ENCODE data around the gene HTR3A. TPM values are rescaled to one million over a fixed set of nuclear protein-coding genes. Genes with fewer than 3 reads are reported as not detected.
"Not testable (repeated sequence)": the region's sequence is repeated elsewhere in the genome, so short reads cannot be mapped to it uniquely, and the experiment has no call there.

Gene HTR3A
- polyA plus RNA-seq, 1 donor (not counting 4 experiments of a cell fraction or from before 2014, with no cell fraction given) = not detected

- H3K27ac ChIP-seq (ENCODE audit: control insufficient read depth, insufficient read depth, low read length) = no peak overlapping the region
- no peaks in the 10 kb centered on the region for H3K79me2 ChIP-seq (ENCODE audit: control insufficient read depth, insufficient read depth, low read length)
- FAIRE-seq (no peak), DNase-seq (ENCODE audit: low read depth, low spot score) (no peak)
- H3K27me3 ChIP-seq (ENCODE audit: control insufficient read depth, extremely low read depth, insufficient read depth, low read length) = no peaks in the 10 kb centered on the region
- H2AFZ ChIP-seq (ENCODE audit: control insufficient read depth, low read length) = no peak overlapping the region
- no peaks in the 10 kb centered on the region for H3K36me3 ChIP-seq (ENCODE audit: control insufficient read depth in 2 of 2, extremely low read depth in 1 of 2, insufficient read depth in 2 of 2, low read length in 2 of 2)
- dilution Hi-C loops (cut with MboI; ENCODE audit: extremely low pct_ligation_motif_present, low sequenced_read_pairs) = no loop called here
- no peaks in the 10 kb centered on the region for H4K20me1 ChIP-seq (ENCODE audit: control insufficient read depth, extremely low read depth, insufficient read depth, low read length)
- no peak for TF ChIP-seq EZH2 (IDR thresholded peaks at IDR 0.05; ENCODE audit: low read length)
- TF ChIP-seq CTCF (optimal IDR thresholded peaks at IDR 0.05 in 1 of 3, IDR thresholded peaks at IDR 0.05 in 1 of 3, conservative IDR thresholded peaks at IDR 0.05 in 1 of 3; ENCODE audit: extremely low read depth in 1 of 3, insufficient read depth in 2 of 3, low read length in 3 of 3) = no peak
- no peak overlapping the region for H3K4me3 ChIP-seq (ENCODE audit: control insufficient read depth in 2 of 3, extremely low read depth in 1 of 3, insufficient read depth in 2 of 3, low read depth in 1 of 3, low read length in 3 of 3)
- H3K9me1 ChIP-seq (ENCODE audit: control insufficient read depth, extremely low read depth, insufficient read depth, low read length) = no peaks in the 10 kb centered on the region
- H3K9me3 ChIP-seq (ENCODE audit: control insufficient read depth, low read depth, low read length) = no peaks in the 10 kb centered on the region
- no peak overlapping the region for H3K9ac ChIP-seq (ENCODE audit: control insufficient read depth, extremely low read depth, insufficient read depth, low read length)
- H3K4me1 ChIP-seq (ENCODE audit: control insufficient read depth, extremely low read depth, insufficient read depth, low read length) = no peaks in the 10 kb centered on the region
- H3K4me2 ChIP-seq (ENCODE audit: control insufficient read depth, extremely low read depth, insufficient read depth, low read depth, low read length) = no peak overlapping the region
Observed at GRCh38 chr11:113937918-113938317, 37.0 kb upstream of the HTR3A start.

- DNase-seq (ENCODE audit: low read depth, low spot score) (no peak), FAIRE-seq (no peak)
- no peaks in the 10 kb centered on the region for H4K20me1 ChIP-seq (ENCODE audit: control insufficient read depth, extremely low read depth, insufficient read depth, low read length)
- no peak overlapping the region for H3K4me2 ChIP-seq (ENCODE audit: control insufficient read depth, extremely low read depth, insufficient read depth, low read depth, low read length)
- H3K4me3 ChIP-seq (ENCODE audit: control insufficient read depth in 2 of 3, extremely low read depth in 1 of 3, insufficient read depth in 2 of 3, low read depth in 1 of 3, low read length in 3 of 3) = no peak overlapping the region
- no peak for TF ChIP-seq CTCF (optimal IDR thresholded peaks at IDR 0.05 in 1 of 3, IDR thresholded peaks at IDR 0.05 in 1 of 3, conservative IDR thresholded peaks at IDR 0.05 in 1 of 3; ENCODE audit: extremely low read depth in 1 of 3, insufficient read depth in 2 of 3, low read length in 3 of 3)
- no peak for TF ChIP-seq EZH2 (IDR thresholded peaks at IDR 0.05; ENCODE audit: low read length)
- no peaks in the 10 kb centered on the region for H3K9me3 ChIP-seq (ENCODE audit: control insufficient read depth, low read depth, low read length)
- dilution Hi-C loops (cut with MboI; ENCODE audit: extremely low pct_ligation_motif_present, low sequenced_read_pairs) = no loop called here
- no peaks in the 10 kb centered on the region for H3K36me3 ChIP-seq (ENCODE audit: control insufficient read depth in 2 of 2, extremely low read depth in 1 of 2, insufficient read depth in 2 of 2, low read length in 2 of 2)
- H3K9ac ChIP-seq (ENCODE audit: control insufficient read depth, extremely low read depth, insufficient read depth, low read length) = no peak overlapping the region
- H3K79me2 ChIP-seq (ENCODE audit: control insufficient read depth, insufficient read depth, low read length) = no peaks in the 10 kb centered on the region
- H2AFZ ChIP-seq (ENCODE audit: control insufficient read depth, low read length) = no peak overlapping the region
- H3K27ac ChIP-seq (ENCODE audit: control insufficient read depth, insufficient read depth, low read length) = no peak overlapping the region
- H3K27me3 ChIP-seq (ENCODE audit: control insufficient read depth, extremely low read depth, insufficient read depth, low read length) = no peaks in the 10 kb centered on the region
- no peaks in the 10 kb centered on the region for H3K4me1 ChIP-seq (ENCODE audit: control insufficient read depth, extremely low read depth, insufficient read depth, low read length)
- no peaks in the 10 kb centered on the region for H3K9me1 ChIP-seq (ENCODE audit: control insufficient read depth, extremely low read depth, insufficient read depth, low read length)
Observed at GRCh38 chr11:113942256-113942655, 32.7 kb upstream of the HTR3A start.

- H3K27ac ChIP-seq (ENCODE audit: control insufficient read depth, insufficient read depth, low read length); H3K36me3 ChIP-seq (ENCODE audit: control insufficient read depth in 2 of 2, extremely low read depth in 1 of 2, insufficient read depth in 2 of 2, low read length in 2 of 2); H2AFZ ChIP-seq (ENCODE audit: control insufficient read depth, low read length); H3K79me2 ChIP-seq (ENCODE audit: control insufficient read depth, insufficient read depth, low read length); H3K9me1 ChIP-seq (ENCODE audit: control insufficient read depth, extremely low read depth, insufficient read depth, low read length); DNase-seq (ENCODE audit: low read depth, low spot score); H3K9ac ChIP-seq (ENCODE audit: control insufficient read depth, extremely low read depth, insufficient read depth, low read length); H3K9me3 ChIP-seq (ENCODE audit: control insufficient read depth, low read depth, low read length); H3K4me2 ChIP-seq (ENCODE audit: control insufficient read depth, extremely low read depth, insufficient read depth, low read depth, low read length); FAIRE-seq; H3K27me3 ChIP-seq (ENCODE audit: control insufficient read depth, extremely low read depth, insufficient read depth, low read length); dilution Hi-C loops (cut with MboI; ENCODE audit: extremely low pct_ligation_motif_present, low sequenced_read_pairs); H3K4me1 ChIP-seq (ENCODE audit: control insufficient read depth, extremely low read depth, insufficient read depth, low read length); H3K4me3 ChIP-seq (ENCODE audit: control insufficient read depth in 2 of 3, extremely low read depth in 1 of 3, insufficient read depth in 2 of 3, low read depth in 1 of 3, low read length in 3 of 3); H4K20me1 ChIP-seq (ENCODE audit: control insufficient read depth, extremely low read depth, insufficient read depth, low read length): not testable (repeated sequence)
Observed at GRCh38 chr11:113946162-113946561, 28.7 kb upstream of the HTR3A start.
